ENCODE measurements around the gene CYP19A1.

DNA sequence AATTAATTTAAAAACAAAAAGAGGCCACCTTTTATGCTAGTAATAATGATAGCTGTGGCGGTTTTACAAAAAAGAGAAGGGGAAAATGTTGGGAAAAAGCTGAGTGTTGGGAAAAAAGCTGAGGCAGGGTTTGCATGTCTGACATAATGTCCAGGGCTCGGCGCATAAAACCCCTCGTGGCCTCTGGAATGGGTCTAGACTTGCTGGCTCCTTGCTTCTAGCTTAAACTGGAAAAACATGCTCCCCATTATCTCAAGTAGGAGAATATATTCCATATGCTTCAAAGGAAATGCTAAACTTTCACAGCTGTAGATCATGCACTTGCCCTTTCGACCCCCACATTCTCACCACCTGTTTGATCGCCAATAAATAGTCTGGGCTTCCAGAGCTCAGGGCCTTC lies 53.0 kb downstream of the CYP19A1 start:
- TF ChIP-seq, protein P1, sequence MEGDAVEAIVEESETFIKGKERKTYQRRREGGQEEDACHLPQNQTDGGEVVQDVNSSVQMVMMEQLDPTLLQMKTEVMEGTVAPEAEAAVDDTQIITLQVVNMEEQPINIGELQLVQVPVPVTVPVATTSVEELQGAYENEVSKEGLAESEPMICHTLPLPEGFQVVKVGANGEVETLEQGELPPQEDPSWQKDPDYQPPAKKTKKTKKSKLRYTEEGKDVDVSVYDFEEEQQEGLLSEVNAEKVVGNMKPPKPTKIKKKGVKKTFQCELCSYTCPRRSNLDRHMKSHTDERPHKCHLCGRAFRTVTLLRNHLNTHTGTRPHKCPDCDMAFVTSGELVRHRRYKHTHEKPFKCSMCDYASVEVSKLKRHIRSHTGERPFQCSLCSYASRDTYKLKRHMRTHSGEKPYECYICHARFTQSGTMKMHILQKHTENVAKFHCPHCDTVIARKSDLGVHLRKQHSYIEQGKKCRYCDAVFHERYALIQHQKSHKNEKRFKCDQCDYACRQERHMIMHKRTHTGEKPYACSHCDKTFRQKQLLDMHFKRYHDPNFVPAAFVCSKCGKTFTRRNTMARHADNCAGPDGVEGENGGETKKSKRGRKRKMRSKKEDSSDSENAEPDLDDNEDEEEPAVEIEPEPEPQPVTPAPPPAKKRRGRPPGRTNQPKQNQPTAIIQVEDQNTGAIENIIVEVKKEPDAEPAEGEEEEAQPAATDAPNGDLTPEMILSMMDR (IDR thresholded peaks at IDR 0.05; ENCODE audit: low read depth, low read length) = no peak
- no peak for TF ChIP-seq EZH2phosphoT487 (IDR thresholded peaks at IDR 0.05; ENCODE audit: low read depth)

All from OCI-LY3 (cell line).